HG02840 (cell line): ENCODE results near the gene IQSEC3.

Experiments
- ATAC-seq: cut with Tn5 transposase; IDR thresholded peaks from one replicate; pipeline ENCODE4 v1.9.1; 2021; ENCODE audit warnings: mild to moderate bottlenecking, moderate library complexity, moderate number of reproducible peaks; ENCODE audit not compliant: unreplicated experiment, low FRiP score

The IQSEC3 gene

GRCh38 chr12:108594-108993 is 42.0 kb downstream of the IQSEC3 start:
- ATAC-seq, result no peak

- ATAC-seq, result no peak
Observed at GRCh38 chr12:109446-109845, 42.9 kb downstream of the IQSEC3 start.

DNA sequence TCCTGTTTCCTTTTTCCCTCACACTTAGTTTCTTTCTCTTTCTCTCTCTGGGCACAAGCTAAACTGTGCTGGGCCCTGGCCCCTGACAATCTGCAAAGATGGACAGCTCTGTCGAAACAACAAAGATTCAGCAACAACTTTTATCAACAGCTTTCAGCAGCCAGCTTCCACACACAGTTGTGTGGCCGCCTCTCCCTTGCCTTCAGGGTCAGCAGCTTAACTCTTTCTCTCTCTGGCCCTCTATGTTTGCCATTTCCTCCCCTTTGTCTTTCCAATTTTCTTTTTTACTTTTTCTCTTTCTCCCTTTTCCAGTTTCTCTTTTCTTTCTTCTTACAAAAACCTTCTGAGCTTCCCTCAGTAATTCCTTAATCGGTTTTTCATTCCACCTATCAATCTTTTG is 43.3 kb downstream of the IQSEC3 start:
- no peak for ATAC-seq

DNA sequence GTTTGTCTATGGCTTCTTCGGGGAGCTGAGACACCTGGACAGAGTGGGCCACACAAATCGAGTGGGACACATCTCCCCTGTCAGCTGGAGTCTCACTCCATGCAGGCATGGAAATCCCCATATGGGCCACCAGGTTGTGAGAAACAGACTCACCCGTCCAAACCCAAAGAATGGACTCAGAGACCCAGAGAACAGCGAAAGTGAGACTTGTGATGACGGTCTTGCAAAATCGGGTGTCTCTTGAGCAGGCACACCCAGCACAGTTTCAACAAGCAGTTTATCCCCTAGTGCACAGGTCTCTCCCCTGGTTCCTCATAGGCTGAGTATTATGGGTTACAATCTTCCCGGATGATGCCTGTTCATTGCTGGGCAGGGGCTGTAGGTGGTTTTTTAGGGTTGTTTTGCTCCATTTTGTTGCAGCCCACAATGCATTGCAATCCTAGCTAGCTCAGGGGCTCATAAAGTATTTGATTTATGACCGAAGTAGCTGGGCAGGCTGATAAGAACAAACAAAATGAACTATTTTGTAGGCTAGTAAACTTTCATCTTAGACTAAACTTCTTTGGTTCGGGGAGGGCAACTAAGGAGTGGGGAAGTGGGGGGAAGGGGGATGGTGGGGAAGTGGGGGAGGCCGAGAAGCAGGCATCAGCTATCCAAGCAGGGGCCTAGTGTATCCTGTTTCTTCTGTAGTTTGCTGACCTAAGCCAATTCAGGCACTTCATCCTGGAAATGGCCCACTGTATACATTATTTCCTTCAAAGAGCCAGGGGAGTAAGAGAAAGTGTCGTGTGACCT is 45.3 kb downstream of the IQSEC3 start:
- ATAC-seq, result no peak

GRCh38 chr12:113347-113746 is 46.8 kb downstream of the IQSEC3 start:
- no peak for ATAC-seq

DNA sequence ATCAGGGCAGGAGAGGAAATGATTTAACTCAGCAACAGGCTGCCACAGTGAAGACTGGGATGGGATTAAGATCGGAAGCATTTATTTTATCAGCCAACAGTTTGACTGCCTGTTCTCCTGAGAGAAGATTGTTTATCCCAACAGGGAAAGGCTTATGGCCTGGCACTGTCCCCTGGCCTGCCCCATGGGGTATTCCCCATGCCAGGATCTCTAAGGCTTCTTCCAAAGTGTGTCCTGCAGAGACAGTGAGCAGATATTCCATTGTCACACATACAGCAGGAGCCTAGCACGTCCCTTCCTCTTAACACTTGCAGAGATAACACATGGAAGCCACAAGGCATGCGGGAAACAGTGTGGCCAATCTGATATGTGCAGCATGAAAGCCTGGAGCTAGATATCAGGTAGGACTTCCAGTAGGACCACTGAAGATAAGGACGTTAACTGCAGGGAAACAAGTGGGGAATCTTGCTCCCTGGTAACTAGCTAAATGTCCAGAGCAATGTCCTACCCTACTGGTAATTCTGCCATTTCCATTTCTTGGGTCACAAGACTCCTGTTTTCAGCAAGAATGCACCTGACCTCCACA is 48.2 kb downstream of the IQSEC3 start:
- no peak for ATAC-seq

DNA sequence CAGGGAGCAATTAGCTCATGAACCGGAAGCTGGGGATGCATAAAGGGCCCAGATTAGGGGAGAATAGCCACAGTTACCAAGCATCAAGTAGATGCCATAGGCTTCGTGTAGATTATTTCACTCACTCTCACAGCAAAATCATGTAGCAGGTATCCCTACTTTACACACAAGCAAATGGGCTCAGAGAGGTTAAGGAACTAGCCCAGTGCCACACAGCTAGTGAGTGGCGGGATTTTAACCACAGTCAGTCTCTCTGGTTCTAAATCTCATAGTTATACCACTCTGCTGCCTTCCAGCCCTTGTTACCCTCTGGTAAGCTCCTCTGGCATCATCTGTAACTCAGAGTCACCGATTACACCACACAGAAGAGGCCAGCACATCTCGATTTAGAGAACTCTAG is 49.0 kb downstream of the IQSEC3 start:
- ATAC-seq, result no peak

DNA sequence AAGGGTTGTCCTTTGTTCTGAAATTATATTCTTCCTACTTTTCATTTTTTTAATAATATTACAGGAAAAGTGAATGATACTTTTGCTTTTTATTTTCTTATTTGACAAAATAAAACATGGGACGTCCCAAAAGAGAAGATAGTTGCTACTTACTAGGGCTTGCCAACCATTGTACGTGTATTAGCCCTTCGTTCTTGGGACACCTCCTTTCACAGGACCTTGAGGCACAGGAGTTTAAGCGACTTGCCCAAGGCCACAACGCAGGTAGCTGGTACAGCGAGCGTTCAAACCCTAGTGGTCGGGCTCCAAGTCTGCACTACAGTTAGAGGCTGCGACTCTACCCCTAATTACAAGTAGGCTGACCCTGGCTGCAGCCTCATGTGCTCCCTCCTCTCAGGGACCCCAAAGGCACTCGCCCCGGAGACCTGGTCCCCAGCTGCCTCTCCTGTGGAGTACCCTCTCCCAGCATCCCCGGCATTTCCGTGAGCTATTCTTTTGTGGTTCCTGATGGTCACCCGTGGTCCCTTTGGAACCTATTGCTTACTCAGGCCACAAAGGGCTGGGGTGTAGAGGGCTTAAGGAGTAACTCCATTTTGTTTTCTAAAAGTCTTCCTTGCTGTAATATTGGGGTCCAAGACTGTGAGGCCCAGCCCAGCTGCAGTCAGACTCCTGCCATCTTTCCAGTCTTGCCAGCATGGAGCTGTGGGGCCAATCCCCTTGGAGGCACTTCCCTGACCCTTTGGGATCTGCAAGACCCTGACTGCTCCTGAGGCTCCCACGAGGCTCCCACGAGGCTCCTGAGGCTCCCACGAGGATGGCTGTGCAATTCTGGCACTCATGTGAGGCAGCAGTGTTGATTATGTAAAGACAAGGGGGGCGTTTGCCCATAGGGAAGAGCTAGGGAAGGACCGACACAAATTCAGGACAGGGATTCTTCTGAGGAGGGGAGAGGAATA is 49.7 kb downstream of the IQSEC3 start:
- no peak for ATAC-seq

DNA sequence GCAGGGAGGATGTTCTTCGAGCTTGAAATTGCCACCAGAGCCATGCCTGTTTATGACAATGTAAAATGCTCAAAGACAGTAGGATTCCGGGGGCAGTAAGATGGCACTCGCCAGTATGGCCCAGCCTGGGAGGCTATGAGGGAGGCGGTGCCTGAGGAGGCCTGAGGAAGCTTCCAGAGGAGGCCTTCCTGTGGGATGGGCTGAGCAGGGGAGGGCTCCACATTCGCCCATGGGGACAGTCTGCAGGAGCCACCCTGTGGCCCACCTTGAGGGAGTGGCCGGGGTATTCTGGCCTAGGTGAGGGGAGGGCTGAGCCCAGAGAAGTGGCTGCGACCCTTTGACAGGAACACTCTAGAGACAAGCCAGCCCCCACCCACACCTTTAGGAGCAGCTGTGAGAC is 50.7 kb downstream of the IQSEC3 start:
- no peak for ATAC-seq

- ATAC-seq, result no peak
Observed at GRCh38 chr12:117816-118345, 51.3 kb downstream of the IQSEC3 start.

DNA sequence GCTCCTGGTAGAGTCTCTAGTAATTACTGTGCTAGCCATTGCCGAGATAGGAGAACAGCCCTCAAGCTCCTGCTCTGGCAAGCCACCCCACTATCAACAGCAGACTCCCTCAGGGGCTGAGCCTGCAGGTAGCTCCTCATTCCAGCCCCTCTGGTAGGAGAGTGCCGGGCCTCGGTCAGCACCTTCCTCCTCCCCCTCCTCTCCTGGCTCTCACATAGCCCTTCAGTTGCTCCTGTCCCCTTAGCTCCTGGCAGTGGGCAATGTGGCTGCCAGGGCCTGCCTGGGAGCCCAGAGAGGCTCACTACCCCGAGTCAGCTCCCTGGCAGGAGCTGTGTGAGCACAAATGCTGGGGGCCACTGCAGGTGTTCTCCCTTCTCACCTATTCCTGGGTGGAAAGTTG is 52.0 kb downstream of the IQSEC3 start:
- ATAC-seq, result no peak

GRCh38 chr12:120951-121350 is 54.4 kb downstream of the IQSEC3 start:
- no peak for ATAC-seq

GRCh38 chr12:121647-122046 is 55.1 kb downstream of the IQSEC3 start:
- no peak for ATAC-seq

- ATAC-seq, result no peak
Observed at GRCh38 chr12:125075-125474, 58.5 kb downstream of the IQSEC3 start.

DNA sequence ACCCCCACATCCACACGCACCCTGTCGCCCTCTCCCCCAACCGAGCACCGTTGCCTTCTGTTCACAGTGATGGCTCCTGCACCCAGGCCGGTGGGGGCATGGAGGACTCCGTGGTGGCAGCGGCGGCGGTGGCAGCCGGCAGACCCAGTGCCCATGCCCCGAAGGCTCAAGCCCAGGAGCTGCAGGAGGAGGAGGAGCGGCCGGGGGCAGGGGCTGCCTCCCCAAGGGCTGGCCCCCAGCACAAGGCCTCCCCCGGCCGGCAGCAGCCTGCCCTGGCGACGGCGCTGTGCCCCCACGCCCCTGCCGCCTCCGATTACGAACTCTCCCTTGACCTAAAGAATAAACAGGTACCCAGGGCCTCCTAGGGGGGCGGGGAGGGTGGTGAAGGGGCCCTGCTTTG is 59.0 kb downstream of the IQSEC3 start:
- ATAC-seq, result no peak

DNA sequence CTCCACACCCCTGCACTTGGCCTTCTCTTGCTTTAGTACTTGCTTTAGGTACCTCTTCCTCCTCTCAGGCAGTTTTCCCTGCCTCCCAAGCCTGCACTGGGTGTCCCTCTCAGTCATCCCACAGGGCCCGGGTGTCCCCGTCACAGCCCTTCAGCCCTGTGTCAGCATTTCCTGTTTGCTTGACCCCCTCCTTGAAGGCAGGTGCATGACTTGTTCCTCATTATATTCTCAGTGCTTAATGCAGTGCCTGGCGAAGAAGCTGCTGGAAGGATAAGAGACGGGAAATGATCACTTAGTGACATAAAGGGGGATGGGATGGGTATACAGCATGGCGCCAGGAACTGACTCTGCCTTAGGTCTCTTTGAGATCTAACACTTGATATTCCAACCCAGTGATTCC is 61.5 kb downstream of the IQSEC3 start:
- ATAC-seq, result no peak

GRCh38 chr12:129001-129400 is 62.4 kb downstream of the IQSEC3 start:
- no peak for ATAC-seq

DNA sequence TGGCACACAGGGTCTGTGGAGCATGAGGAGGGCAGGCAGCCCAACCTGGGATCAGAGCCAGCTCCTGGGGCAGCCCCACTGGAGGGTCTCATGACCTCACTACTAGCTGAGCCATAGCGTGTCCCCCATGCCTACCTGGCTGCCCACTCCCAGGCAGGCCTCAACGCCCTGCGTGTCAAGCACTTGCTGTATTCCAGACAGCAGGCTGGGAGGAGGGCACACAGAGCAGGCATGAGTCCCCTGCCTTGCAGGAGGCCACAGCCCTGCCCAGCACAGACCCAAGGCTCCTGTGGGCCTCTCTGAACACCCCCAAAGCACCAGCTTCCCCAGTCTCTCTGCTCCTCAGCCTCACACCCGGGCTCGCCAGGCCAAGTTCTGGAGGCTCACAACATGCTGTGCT is 64.0 kb downstream of the IQSEC3 start:
- no peak for ATAC-seq

GRCh38 chr12:131008-131407 is 64.4 kb downstream of the IQSEC3 start:
- ATAC-seq, result no peak

DNA sequence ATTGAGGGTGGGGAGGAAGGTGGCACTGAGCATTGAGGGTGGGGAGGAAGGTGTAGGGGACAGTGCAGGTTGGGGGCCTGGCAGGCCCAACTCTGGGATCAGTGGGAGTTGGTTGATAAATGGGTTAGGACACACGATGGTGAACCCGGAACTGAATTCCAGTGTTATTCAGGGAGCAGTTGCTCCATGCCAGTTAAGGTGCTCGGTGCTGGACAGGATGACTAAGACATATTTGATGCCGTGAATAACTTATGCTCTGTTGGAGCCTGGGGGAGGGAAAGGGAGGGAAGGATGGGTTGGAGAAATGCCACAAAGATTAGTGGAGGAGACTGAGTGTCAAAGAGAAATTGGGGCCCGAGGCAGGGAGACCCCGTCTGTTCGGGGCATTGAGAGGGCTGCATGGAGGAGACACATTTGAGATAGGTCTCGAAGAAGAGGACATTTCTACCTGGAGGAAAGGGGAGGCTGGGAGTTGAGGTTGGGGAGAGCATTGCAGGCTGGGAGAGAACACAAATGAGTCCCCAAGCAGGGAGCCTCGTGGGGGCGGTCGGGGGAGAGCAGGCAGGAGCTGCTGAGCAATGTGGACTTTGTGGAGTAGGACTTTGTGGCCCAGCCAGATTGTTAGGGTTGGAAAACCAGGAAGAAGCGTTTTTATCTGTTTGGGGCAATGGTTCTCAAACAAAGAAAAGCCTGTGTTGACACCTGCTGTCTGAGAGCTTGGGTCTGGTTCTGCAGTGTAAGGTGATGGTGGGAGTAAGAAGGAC is 65.3 kb downstream of the IQSEC3 start:
- no peak for ATAC-seq
